Spleen (tissue), 7 donors: ENCODE measurements around the gene MGP.

ENCODE experiments used
- POLR2A ChIP-seq, 3 donors: fragments of 450-650 bp; IDR thresholded peaks; one replicate each; pipeline ENCODE4 v1.5.1; 2017; ENCODE audit warnings: antibody characterized with exemption in 3 of 3, mild to moderate bottlenecking in 1 of 3
- TF ChIP-seq, protein P1 (sequence below), 11 experiments: fragments of 200-600 bp in 7 of 11; fragments of 450-650 bp in 4 of 11; sonication (generic) in 4 of 11; IDR thresholded peaks in 8 of 11; conservative IDR thresholded peaks in 3 of 11; 1 replicate in 7 of 11; 2 replicates in 4 of 11; pipeline versions ENCODE4 v1.4.0 to v1.8.0; 2016 to 2021; ENCODE audit warnings: antibody characterized with exemption in 11 of 11, inconsistent platforms in 4 of 11, mild to moderate bottlenecking in 1 of 11
- donor health status: DM: no; HTN: no; CAD: no; lungs with moderate emphysema.
- donor health status: DM: no; HTN: no; CAD: no.
- donor health status: DM: no; HTN: no; CAD: no.

DNA sequence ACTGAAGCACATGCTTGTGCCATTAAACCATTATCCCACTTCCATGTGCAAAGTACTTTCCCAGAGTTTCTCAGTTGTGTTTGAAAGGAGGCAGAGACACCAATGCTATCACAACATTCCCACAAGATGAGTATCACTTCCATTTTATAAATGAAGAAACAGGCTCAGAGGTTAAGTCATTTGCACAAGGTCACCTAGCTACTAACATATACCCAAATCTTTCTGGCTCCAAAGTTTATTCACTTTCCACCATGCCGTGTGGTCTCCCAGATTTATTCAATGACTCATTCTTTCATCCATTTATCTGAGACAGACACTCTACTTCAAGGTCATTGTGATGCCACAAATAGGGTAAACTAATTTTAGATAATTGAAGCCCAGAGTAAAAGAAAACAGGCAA lies 51.7 kb downstream of the MGP start:
- TF ChIP-seq, protein P1, sequence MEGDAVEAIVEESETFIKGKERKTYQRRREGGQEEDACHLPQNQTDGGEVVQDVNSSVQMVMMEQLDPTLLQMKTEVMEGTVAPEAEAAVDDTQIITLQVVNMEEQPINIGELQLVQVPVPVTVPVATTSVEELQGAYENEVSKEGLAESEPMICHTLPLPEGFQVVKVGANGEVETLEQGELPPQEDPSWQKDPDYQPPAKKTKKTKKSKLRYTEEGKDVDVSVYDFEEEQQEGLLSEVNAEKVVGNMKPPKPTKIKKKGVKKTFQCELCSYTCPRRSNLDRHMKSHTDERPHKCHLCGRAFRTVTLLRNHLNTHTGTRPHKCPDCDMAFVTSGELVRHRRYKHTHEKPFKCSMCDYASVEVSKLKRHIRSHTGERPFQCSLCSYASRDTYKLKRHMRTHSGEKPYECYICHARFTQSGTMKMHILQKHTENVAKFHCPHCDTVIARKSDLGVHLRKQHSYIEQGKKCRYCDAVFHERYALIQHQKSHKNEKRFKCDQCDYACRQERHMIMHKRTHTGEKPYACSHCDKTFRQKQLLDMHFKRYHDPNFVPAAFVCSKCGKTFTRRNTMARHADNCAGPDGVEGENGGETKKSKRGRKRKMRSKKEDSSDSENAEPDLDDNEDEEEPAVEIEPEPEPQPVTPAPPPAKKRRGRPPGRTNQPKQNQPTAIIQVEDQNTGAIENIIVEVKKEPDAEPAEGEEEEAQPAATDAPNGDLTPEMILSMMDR (IDR thresholded peaks at IDR 0.05 in 8 of 11, conservative IDR thresholded peaks at IDR 0.05 in 3 of 11), result no peak
- TF ChIP-seq POLR2A (IDR thresholded peaks at IDR 0.05), result no peak
